Measurements from ENCODE around the gene GALNT10. TPM values are rescaled to one million over a fixed set of nuclear protein-coding genes. Genes with fewer than 3 reads are reported as not detected.

GALNT10 gene
- total RNA-seq, 1 donor from 2014 or later: 20.6 TPM

DNA sequence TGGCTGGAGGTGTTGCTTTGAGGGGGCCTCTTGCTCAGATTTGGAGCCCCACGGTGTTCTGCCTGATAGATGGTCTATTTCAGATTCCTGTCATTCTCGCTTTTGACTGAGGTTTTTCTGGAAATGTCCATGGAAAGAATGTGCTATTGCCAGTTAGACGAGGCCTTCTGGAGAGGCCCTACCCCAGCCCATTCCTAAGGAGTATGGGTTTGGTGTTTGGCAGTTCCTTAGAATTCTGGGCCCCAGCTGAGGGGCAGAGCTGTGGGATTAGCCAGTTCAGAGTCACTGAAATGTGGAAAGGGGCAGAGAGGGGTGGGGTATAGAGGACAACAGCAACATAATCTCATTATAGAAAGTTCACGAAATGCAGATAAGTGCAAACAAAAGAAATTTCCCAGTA lies 50.5 kb downstream of the GALNT10 start:
- Mint-ChIP-seq H3K4me3 (ENCODE audit: low read depth) (no peak overlapping the region), H3K4me1 (ENCODE audit: low read depth) (peaks cover 9% of the 10 kb centered on the region), H3K9me3 (ENCODE audit: low read depth) (no peaks in the 10 kb centered on the region), H3K27me3 (no peaks in the 10 kb centered on the region), H3K36me3 (ENCODE audit: insufficient read depth) (no peaks in the 10 kb centered on the region), H3K27ac (peak overlapping the region; percentile 56)
- no peak for DNase-seq (ENCODE audit: low spot score, unreplicated experiment)
- TF ChIP-seq, protein P1, sequence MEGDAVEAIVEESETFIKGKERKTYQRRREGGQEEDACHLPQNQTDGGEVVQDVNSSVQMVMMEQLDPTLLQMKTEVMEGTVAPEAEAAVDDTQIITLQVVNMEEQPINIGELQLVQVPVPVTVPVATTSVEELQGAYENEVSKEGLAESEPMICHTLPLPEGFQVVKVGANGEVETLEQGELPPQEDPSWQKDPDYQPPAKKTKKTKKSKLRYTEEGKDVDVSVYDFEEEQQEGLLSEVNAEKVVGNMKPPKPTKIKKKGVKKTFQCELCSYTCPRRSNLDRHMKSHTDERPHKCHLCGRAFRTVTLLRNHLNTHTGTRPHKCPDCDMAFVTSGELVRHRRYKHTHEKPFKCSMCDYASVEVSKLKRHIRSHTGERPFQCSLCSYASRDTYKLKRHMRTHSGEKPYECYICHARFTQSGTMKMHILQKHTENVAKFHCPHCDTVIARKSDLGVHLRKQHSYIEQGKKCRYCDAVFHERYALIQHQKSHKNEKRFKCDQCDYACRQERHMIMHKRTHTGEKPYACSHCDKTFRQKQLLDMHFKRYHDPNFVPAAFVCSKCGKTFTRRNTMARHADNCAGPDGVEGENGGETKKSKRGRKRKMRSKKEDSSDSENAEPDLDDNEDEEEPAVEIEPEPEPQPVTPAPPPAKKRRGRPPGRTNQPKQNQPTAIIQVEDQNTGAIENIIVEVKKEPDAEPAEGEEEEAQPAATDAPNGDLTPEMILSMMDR (IDR thresholded peaks at IDR 0.05; ENCODE audit: unreplicated experiment): no peak

DNA sequence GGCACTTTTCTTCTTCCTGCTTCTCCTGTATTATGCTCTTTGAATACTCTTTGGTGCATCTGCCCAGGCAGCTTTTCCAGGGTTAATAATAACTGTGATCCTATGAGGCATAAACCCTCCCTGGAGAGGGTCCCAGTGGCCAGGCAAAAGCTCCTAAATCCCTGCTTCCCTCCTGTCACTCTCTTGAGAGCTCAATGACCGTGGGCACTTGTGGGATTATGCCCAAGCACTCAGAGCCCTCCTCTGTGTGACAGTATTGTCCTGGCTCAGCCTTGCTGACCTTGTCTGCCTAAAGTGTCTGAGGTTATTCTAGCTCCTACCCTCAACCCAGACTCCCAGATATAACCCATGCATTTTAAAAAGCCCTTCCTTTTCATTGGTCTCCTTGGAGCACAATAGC lies 51.9 kb downstream of the GALNT10 start:
- Mint-ChIP-seq H3K9me3 (ENCODE audit: low read depth) (no peaks in the 10 kb centered on the region), H3K27me3 (no peaks in the 10 kb centered on the region), H3K4me1 (ENCODE audit: low read depth) (peaks cover 9% of the 10 kb centered on the region), H3K36me3 (ENCODE audit: insufficient read depth) (no peaks in the 10 kb centered on the region), H3K4me3 (ENCODE audit: low read depth) (no peak overlapping the region), H3K27ac (no peak overlapping the region)
- TF ChIP-seq, protein P1 (IDR thresholded peaks at IDR 0.05; ENCODE audit: unreplicated experiment): no peak
- no peak for DNase-seq (ENCODE audit: low spot score, unreplicated experiment)

DNA sequence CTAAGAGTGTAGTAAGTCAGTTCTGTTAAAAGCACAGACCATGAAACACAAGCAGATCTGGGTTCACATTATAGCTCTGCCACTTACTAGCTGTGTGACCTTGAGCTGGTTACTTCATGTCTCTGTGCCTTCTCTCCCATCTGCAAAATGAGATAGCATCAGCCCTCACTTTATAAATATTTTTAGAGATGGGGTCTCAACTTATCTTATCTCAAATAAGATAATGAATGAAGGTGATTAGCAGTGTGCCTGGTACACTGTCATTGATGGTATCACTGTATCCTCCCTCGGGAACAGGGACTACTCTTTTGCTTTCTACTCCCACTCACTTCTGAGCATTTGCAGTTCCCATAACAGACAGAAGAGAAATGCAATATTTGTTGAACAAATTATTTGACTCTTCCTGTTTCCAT lies 52.4 kb downstream of the GALNT10 start:
- Mint-ChIP-seq H3K4me1 (ENCODE audit: low read depth) (peaks cover 9% of the 10 kb centered on the region), H3K27ac (no peak overlapping the region)
- TF ChIP-seq, protein P1 (IDR thresholded peaks at IDR 0.05; ENCODE audit: unreplicated experiment): no peak

DNA sequence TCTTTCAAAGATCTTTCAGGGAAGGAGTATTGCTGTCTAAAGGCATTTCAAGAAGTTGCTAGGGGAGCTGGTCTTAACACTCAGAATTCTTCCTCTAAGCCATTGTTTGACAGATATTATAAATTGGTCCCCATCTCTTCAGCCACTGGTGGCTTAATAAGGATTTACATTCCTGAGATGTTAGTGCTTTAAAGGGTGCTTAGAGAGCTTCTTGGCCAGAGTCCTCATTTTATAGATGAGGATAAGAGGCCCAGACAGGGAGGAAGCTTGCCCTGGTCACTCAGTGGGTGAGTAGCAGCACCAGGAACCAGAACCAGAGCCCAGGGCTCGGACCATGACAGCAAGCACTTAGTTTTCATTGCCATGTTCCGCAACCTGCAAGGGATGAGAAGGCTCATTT lies 53.2 kb downstream of the GALNT10 start:
- peak overlapping the region; percentile 74 for H3K27ac Mint-ChIP-seq
- no peaks in the 10 kb centered on the region for H3K27me3 Mint-ChIP-seq
- H3K9me3 Mint-ChIP-seq (ENCODE audit: low read depth): no peaks in the 10 kb centered on the region
- TF ChIP-seq, protein P1 (IDR thresholded peaks at IDR 0.05; ENCODE audit: unreplicated experiment): no peak
- H3K4me1 Mint-ChIP-seq (ENCODE audit: low read depth): peaks cover 9% of the 10 kb centered on the region
- DNase-seq (ENCODE audit: low spot score, unreplicated experiment): no peak
- no peaks in the 10 kb centered on the region for H3K36me3 Mint-ChIP-seq (ENCODE audit: insufficient read depth)
- no peak overlapping the region for H3K4me3 Mint-ChIP-seq (ENCODE audit: low read depth)

More for the DNA sequence above, 52.4 kb downstream of the GALNT10 start:
- no peaks in the 10 kb centered on the region for H3K36me3 Mint-ChIP-seq (ENCODE audit: insufficient read depth)
- no peaks in the 10 kb centered on the region for H3K9me3 Mint-ChIP-seq (ENCODE audit: low read depth)
- no peaks in the 10 kb centered on the region for H3K27me3 Mint-ChIP-seq
- no peak overlapping the region for H3K4me3 Mint-ChIP-seq (ENCODE audit: low read depth)
- no peak for DNase-seq (ENCODE audit: low spot score, unreplicated experiment)

DNA sequence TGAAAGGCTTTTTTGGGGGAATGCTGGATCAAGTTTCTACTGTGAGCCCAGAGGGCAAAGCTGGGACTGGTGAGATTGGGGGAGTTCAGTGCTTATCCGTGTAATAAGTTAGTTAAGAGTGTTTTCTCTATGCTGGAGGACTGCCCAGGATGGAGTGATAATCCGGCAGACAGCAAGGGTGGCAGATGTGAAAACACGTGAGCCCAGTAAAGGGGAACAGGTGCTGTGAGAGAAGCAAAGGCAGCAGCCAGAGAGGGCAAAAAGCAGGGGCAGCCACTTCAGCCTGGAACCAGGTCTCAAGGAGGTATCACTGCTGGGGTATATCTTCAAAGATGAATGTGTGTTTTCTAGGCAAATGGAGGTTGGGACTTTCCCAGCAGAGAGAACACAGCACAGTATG lies 53.9 kb downstream of the GALNT10 start:
- no peak for DNase-seq (ENCODE audit: low spot score, unreplicated experiment)

More for the DNA sequence above, 53.9 kb downstream of the GALNT10 start:
- TF ChIP-seq, protein P1 (IDR thresholded peaks at IDR 0.05; ENCODE audit: unreplicated experiment): no peak
- H3K27me3 Mint-ChIP-seq: no peaks in the 10 kb centered on the region
- no peak overlapping the region for H3K27ac Mint-ChIP-seq
- no peak overlapping the region for H3K4me3 Mint-ChIP-seq (ENCODE audit: low read depth)
- H3K4me1 Mint-ChIP-seq (ENCODE audit: low read depth): peaks cover 9% of the 10 kb centered on the region
- H3K9me3 Mint-ChIP-seq (ENCODE audit: low read depth): no peaks in the 10 kb centered on the region
- no peaks in the 10 kb centered on the region for H3K36me3 Mint-ChIP-seq (ENCODE audit: insufficient read depth)

Data from progenitor cell of endocrine pancreas (in vitro differentiated cells).